ENCODE results near the gene TRAF3IP3. TPM values are rescaled to one million over a fixed set of nuclear protein-coding genes. Genes with fewer than 3 reads are reported as not detected.

Gene TRAF3IP3
- total RNA-seq, 1 experiment from 2014 or later = 0.34 TPM

DNA sequence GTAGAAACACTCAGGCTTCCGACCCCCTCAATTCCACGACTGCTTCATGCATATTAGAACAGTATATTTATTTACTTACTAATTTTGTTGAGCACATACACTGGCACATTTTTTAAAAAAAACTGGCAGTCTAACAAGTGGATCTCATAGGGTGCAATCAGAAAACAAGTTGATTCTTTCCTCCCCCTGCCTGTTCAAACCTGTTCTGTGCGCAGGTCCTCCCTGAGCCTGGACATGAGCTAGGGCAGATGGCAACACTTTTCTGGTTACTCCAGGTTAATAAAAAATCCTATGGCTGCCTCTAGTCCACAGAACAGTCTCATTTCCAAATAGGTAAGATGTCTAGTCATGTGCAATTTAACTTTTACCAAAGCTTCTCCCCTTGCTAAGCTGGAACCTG is 32.6 kb upstream of the TRAF3IP3 start:
- ChIA-PET POLR2A (no interaction called here), CTCF (no interaction called here), RAD21 (ENCODE audit: low non-redundant PET in 1 of 2, low total read pairs in 2 of 2, uncharacterized antibody in 2 of 2, unreplicated experiment in 2 of 2) (no interaction called here)
- no peak for ATAC-seq
- Histone ChIP-seq H4K20me1 (ENCODE audit: insufficient read depth) (no peaks in the 10 kb centered on the region), H3K4me1 (ENCODE audit: control insufficient read depth in 1 of 2, insufficient read depth in 2 of 2, low read length in 2 of 2) (no peaks in the 10 kb centered on the region), H2AFZ (ENCODE audit: low read depth, low read length, poor library complexity, severe bottlenecking) (no peak overlapping the region), H3K9me3 (ENCODE audit: control insufficient read depth in 1 of 2, insufficient read depth in 1 of 2, low read depth in 1 of 2, low read length in 2 of 2) (no peaks in the 10 kb centered on the region), H3K36me3 (ENCODE audit: control insufficient read depth in 1 of 2, insufficient read depth in 2 of 2, low read length in 2 of 2) (no peaks in the 10 kb centered on the region), H3K27me3 (ENCODE audit: insufficient read depth, low read length) (no peaks in the 10 kb centered on the region), H3K27ac (ENCODE audit: low read depth, low read length) (no peak overlapping the region), H3K4me2 (ENCODE audit: low read length) (no peak overlapping the region), H3K9ac (ENCODE audit: low read length) (no peak overlapping the region), H3K4me3 (replicated peaks in 1 of 2; ENCODE audit: low read depth in 1 of 2, low read length in 2 of 2) (no peak overlapping the region), H3K9me2 (ENCODE audit: insufficient read depth) (no peaks in the 10 kb centered on the region), H3K79me2 (ENCODE audit: insufficient read depth, low read length) (no peaks in the 10 kb centered on the region)
- intact Hi-C loops (cut with micrococcal nuclease) = loop anchor here (10.0 kb wide), 1 partner anchor 348 kb away; no protein-coding TSS in a partner anchor
- no TSS peak for BruUV-seq (replicated peaks)
- no peak for TF ChIP-seq EZH2 (IDR thresholded peaks at IDR 0.05)
- TF ChIP-seq CBX3 (IDR thresholded peaks at IDR 0.05; ENCODE audit: low read depth) = no peak
- no peak for TF ChIP-seq POLR2A (IDR thresholded peaks at IDR 0.05; ENCODE audit: borderline replicate concordance, extremely low read depth, insufficient read depth, insufficient read length)
- TF ChIP-seq REST (IDR thresholded peaks at IDR 0.05; ENCODE audit: low read depth) = no peak
- TF ChIP-seq ZNF274 (IDR thresholded peaks at IDR 0.05; ENCODE audit: low read depth, low read length) = no peak
- no peak for TF ChIP-seq JUND (IDR thresholded peaks at IDR 0.05)
- no peak for TF ChIP-seq YY1 (IDR thresholded peaks at IDR 0.05; ENCODE audit: extremely low read depth, insufficient replicate concordance, low read depth, low read length)
- TF ChIP-seq ELF1 (IDR thresholded peaks at IDR 0.05; ENCODE audit: borderline replicate concordance, low read depth) = no peak
- TF ChIP-seq POLR2AphosphoS5 (IDR thresholded peaks at IDR 0.05; ENCODE audit: low read depth, low read length) = no peak
- TF ChIP-seq CTCF (IDR thresholded peaks at IDR 0.05 in 2 of 3, conservative IDR thresholded peaks at IDR 0.05 in 1 of 3; ENCODE audit: borderline replicate concordance in 1 of 3, insufficient read depth in 1 of 3, low read depth in 2 of 3, low read length in 2 of 3) = no peak
- no peak for DNase-seq (ENCODE audit: low read depth, low spot score)
